GM18505 (cell line): Measurements from ENCODE around the gene ZFHX2.

Experiments
- ATAC-seq: cut with Tn5 transposase; IDR thresholded peaks from one replicate; pipeline ENCODE4 v1.9.1; 2021; ENCODE audit not compliant: unreplicated experiment
- POLR2A ChIP-seq: IDR thresholded peaks from 4 replicates; pipeline ENCODE4 v1.6.1; 2011; ENCODE audit warnings: borderline replicate concordance; ENCODE audit not compliant: insufficient read depth, insufficient read length; ENCODE audit errors: extremely low read depth

The ZFHX2 gene

DNA sequence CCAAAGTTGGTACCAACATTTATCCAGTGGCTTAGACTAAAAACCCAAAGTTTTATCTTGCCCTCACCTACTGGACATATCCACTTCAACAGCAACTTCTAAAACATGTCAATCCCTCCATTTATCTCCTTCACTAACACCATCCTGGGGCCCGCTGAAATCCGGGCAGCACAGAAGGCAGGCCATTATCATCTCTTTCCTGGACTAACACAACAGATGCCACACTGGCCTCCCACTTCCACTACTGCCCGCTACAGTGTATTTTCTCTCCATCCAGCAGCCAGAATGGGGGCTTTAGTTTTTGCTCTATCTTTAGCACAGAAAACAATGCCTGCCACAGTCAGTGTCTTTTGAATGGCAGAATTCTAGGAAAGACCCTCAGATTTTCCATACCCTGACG lies 15.6 kb downstream of the ZFHX2 start:
- TF ChIP-seq POLR2A, result no peak
- no peak for ATAC-seq

- no peak for ATAC-seq
- no peak for TF ChIP-seq POLR2A
Observed at GRCh38 chr14:23533652-23534435, 17.7 kb downstream of the ZFHX2 start.

DNA sequence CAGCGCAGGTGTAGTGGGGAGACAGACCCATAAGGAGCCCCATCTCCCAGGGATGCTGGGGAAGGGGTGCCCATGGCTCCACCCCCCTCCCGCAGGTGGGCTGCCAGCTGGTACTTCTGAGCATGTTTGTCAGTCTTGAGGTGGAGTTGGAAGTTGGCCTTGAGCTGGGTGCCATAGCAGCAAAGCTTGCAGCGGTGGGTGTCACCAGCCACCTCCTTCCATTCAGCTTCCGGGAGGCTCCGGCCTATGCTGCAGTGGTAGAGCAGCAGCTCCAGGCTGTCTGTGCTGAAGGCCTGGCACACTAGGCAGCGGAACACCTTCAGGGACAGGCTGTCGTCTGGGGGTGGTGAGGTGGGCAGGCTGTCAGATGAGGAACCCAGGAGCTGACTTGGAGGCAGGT lies 18.9 kb downstream of the ZFHX2 start:
- ATAC-seq, result no peak

DNA sequence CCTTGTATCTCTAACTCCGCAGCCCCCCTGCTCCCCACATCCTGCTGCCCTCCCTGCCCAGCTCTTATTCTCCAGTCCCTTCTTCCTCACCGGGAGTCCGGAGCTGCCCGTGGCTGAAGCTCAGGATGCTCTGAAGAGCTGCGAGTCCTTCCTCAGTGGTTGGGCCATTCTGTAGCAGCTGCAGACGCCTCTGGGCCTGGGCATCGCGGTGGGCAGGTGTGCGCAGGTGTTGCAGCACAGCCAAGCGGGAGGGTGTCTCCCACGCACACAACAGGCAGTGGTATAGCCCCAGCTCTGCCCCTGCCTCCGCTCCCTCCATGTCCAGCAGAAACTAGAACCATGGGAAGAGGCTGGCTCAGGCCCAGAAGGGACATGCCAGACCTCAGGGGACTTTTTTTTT lies 20.2 kb downstream of the ZFHX2 start:
- ATAC-seq, result no peak
- TF ChIP-seq POLR2A, result no peak

More for the DNA sequence above, 18.9 kb downstream of the ZFHX2 start:
- TF ChIP-seq POLR2A, result no peak

DNA sequence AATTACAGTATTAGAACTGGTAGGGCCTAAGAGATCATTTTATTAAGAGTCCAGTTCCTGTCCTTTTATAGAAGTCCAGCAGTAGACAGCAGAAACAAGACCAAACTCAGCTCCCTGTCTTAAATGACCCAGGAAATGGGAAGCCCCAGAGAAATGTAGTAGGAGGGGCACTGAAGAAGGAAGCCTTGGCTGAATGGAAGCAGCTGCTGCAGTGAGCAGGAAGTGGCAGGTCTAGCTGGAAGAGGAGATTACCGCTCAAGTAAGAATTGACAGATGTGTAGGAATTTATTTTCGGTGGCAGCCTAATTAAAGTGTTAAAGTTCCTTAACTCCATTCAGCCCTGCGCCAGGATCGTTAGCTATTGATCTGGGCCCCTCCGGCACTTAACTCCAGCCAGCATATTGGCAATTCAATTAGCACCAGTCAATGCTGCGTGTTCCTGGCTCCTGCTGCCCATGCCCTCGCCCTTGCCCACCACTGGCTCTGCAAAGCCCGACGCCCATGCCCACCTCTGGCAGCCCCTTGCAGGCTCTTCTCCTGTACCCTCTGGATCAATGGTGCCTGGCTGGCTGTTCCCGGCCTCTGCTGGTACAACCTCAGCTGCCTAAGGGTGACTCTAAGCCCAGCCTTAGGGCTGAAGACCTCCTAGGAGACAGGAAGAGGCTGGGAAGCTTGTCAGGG lies 21.1 kb downstream of the ZFHX2 start:
- ATAC-seq, result no peak
- TF ChIP-seq POLR2A, result no peak

GRCh38 chr14:23529016-23529415 lies 22.5 kb downstream of the ZFHX2 start:
- ATAC-seq, result no peak
- no peak for TF ChIP-seq POLR2A

DNA sequence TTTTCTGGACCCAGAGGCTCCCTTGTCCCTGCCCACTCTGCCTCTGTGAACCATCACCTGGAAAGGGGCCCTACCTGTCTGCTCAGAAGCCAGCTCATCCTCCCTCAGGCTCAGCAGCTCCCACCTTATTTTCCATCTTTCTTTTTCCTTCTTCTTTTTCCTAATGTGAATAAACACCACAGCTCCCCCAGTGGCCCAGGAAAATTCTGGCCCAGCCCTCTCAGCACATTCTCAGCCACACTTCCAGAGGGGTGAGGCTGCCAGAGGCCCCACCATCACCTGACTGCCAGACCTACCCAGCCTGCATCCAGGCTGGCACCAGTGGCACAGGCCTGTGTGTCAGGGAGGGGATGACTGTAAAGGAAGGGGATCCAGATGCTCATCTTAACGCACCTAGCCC lies 23.0 kb downstream of the ZFHX2 start:
- ATAC-seq, result no peak
- no peak for TF ChIP-seq POLR2A

- no peak for ATAC-seq
- TF ChIP-seq POLR2A, result no peak
Observed at GRCh38 chr14:23525611-23526010, 26.0 kb downstream of the ZFHX2 start.

DNA sequence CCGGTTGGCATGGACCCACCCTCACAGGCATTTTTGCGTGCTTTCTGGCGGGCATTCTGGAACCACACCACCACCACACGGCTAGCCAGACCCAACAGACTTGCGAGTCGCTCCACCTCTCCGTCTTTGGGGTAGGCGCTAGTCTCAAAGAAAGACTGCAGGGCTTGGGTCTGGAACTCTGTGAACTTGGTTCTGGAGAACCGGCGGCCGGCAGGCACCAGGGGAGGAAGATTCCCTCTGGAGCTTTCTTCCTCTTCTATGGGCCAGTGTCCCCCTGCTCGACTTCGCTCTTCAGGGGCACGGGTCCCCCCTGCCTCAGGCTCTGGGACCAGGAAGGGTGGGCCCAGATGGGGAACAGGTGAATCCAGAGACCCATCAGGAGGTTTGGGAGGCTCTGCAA lies 26.6 kb downstream of the ZFHX2 start:
- no peak for TF ChIP-seq POLR2A
- no peak for ATAC-seq

DNA sequence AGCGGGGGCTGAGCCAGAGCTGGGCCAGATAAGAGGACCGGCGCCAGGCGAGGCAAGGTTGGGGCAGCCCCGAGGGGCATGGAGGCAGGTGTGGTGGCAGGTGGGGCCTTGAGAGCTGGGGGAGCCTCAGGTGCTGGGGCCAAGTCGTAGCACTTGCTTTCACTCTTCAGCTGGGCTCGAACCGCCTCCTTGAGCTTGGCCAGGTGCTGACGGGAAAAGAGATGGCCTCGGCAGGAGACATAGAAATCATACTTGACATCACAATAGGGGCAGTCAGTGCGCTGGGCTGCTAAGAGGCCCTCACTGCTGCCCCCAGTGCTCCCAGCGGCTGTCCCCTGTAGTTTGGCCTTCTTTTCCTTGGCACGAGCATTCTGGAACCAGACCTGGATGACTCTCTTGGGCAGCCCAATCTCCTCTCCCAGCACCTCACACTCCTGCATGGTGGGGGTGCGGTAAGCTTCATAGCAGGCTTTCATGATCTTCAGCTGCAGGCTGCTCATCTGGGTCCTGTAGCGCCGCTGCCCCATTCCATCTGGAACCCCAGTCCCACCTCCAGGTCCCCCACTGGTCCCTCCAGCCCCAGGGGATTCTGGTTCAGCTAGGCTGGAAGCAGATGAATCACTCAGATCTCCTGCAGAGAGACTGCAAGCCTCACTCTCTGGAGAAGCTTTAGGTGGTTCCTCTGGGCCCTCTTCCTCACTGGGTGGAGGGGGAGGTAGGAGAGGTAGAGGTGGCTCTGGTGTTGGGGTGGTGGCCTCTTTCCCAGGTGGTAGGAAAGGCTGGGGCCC lies 28.1 kb downstream of the ZFHX2 start:
- no peak for TF ChIP-seq POLR2A
- ATAC-seq, result no peak

DNA sequence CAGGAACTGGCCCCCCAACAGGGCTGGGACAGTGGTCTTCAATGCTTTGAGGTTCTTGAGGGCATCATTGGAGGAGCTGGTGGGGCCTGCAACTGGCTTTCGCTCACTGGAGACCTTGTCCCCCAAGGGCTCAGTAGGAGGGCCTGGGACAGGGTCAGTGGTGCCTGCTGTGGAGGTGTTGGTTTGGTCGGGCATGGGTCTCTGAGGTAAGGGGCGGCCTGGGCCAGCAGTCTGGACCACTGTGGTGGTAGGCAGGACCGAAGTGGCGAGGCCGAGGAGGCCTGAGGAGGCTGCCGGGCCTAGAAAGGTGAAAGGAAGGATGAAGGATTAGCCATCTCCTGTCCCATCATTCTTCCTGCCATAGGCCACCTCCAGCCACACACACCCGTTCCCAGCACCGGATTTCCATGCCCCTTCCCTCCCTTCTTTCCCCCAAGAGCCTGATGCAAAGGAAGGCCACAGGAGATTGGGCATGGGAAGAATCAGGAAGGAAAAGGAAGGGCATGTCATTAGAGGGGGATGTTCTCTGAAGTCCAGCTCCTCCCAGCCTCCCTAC lies 28.8 kb downstream of the ZFHX2 start:
- TF ChIP-seq POLR2A, result no peak
- ATAC-seq, result no peak

DNA sequence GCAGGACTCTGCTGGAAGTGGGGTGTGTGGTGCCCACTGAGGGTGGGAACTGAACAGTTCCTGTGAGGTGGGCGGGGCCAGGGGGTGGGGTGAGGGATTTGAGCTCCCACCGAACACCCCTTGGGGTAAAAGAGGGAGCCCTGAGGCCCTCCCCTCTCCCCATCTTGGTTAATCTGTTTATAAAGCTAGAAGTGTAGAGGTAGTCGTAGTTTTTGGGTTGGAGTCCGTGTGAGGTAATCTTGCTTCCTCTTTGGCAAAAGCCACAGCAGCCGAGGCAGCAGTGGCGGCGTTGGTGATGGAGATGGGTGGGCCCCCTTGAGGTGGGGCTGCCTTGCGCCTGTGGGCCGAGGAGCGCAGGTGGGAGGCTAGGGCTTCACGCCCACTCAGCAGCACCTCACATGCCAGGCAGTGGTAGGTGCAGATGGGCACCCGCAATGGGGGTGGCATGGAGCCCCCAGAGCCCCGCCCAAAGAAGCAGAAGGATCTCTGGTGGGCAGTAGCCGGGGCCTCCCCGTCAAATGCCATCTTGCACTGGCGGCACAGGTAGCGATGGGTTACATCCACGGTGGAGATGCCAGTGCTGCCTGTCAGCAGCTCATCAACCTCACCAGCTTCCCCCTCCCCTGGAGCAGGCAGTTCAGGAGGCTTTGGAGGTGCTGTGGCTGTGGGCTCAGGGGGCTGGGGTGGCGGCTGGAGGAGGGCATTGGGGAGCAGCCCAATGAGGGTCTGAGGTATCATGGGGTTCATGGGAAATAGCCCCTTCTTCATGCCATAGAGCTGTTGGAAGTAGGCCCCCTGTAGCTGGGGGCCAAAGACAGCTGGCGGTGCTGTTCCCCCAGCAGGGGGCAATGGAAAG lies 29.6 kb downstream of the ZFHX2 start:
- no peak for TF ChIP-seq POLR2A

More for the DNA sequence above, 29.6 kb downstream of the ZFHX2 start:
- no peak for ATAC-seq
